ENCODE results near the gene ULK4. TPM values are rescaled to one million over a fixed set of nuclear protein-coding genes. Genes with fewer than 3 reads are reported as not detected.

The ULK4 gene
- total RNA-seq, 4 donors from 2014 or later = 13.3 to 23.4 (median 17.9) TPM

DNA sequence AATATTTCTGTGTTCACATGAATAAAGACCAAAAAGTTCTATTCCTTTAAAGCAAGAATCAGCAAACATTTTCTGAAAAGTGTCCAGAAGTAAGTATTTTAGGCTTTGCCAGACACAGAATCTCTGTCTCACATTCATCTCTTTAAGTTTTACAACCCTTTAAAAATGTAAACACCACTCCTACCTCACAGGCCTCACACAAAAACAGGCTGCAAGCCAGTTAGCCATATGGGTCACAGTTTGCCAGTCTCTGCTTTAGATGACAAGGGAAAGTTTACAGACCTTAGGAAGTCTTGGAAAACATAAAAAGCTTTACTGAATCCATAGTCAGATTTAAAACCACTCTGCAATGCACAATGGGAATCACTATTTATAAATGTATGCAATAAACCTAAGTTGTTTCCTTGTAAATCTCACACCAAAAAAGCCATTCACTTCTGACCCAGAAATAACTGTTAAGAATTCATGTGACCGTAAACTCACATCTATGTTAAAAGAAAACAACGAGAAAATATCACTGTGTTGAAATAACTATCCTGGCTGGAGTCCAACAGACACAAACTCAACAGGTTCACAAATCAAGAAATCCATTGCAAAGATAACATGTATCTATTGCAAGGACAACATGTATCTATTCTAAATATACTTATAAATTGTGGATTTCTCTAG is 308.2 kb downstream of the ULK4 start:
- WGBS, 2 donors = 40 to 42% methylated on average over 2 of the region's 2 CpGs
- Histone ChIP-seq H3K36me3 (no peaks in the 10 kb centered on the region), H3K9me3 (no peaks in the 10 kb centered on the region), H3K4me1 (no peaks in the 10 kb centered on the region), H3K4me3 (no peak overlapping the region), H3K27me3 (no peaks in the 10 kb centered on the region), H3K27ac (no peak overlapping the region)
- no peak for DNase-seq (ENCODE audit: low spot score in 2 of 2)
- no peak for TF ChIP-seq EP300 (IDR thresholded peaks at IDR 0.05)
- TF ChIP-seq POLR2A (IDR thresholded peaks at IDR 0.05) = no peak
- TF ChIP-seq CTCF (IDR thresholded peaks at IDR 0.05) = no peak

DNA sequence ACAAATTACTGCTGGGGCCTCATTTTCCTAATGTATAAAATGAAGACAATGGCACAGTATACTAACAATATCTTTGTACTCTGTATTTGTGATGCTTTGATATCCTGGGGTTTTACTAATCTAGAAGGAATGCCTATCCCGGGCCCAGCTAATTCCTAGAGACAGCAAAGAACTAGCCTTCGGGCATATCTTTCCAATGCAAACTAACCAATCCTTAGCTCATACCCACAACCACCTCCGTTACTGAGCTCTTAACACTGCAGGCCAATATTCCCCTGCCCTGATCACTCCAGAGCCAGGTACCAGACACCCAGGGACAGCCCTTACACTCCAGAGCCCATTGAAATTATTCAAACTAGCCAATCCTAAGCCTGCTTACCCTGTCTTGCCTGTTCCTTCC is 309.0 kb downstream of the ULK4 start:
- Histone ChIP-seq H3K4me1 (no peaks in the 10 kb centered on the region), H3K36me3 (no peaks in the 10 kb centered on the region), H3K9me3 (peaks cover 0 to 6% (median 0%) of the 10 kb centered on the region in 4 donors), H3K4me3 (no peak overlapping the region), H3K27me3 (no peaks in the 10 kb centered on the region), H3K27ac (no peak overlapping the region)
- 78 to 86% methylated on average over 3 of the region's 3 CpGs for WGBS, 2 donors
- DNase-seq (ENCODE audit: low spot score in 2 of 2) = no peak
- no peak for TF ChIP-seq CTCF (IDR thresholded peaks at IDR 0.05)
- TF ChIP-seq EP300 (IDR thresholded peaks at IDR 0.05) = no peak
- no peak for TF ChIP-seq POLR2A (IDR thresholded peaks at IDR 0.05)

- Histone ChIP-seq H3K36me3 (no peaks in the 10 kb centered on the region), H3K27ac (no peak overlapping the region), H3K4me3 (no peak overlapping the region), H3K4me1 (no peaks in the 10 kb centered on the region), H3K9me3 (peaks cover 0 to 6% (median 0%) of the 10 kb centered on the region in 4 donors), H3K27me3 (no peaks in the 10 kb centered on the region)
- DNase-seq (ENCODE audit: low spot score in 2 of 2) = no peak
- WGBS, 2 donors = 39 to 46% methylated on average over 4 of the region's 4 CpGs
- TF ChIP-seq POLR2A (IDR thresholded peaks at IDR 0.05) (no peak), CTCF (IDR thresholded peaks at IDR 0.05) (no peak), EP300 (IDR thresholded peaks at IDR 0.05) (no peak)
These were observed 309.4 kb downstream of the ULK4 start for GRCh38 chr3:41652506-41652905.

DNA sequence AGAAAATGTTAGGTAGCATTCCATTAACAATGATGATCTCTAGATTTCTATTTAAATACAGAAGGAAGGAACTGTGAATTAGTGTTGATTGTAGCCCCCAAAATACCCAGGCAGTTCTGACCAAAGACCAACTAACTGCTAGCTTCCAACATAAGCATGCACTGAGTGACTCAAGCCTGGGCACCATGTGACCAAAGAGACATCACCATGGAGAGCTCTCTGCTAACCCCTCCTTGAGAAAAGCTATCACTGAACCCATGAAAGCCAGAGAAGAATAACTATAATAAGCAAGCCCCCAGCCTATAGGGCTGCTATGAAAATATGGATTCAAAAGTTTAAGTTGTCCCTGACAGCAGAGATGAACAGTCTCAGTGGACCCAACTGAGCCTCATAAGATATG is 310.2 kb downstream of the ULK4 start:
- Histone ChIP-seq H3K4me3 (no peak overlapping the region), H3K36me3 (no peaks in the 10 kb centered on the region), H3K9me3 (peaks cover 0 to 6% (median 0%) of the 10 kb centered on the region in 4 donors), H3K4me1 (no peaks in the 10 kb centered on the region), H3K27ac (no peak overlapping the region), H3K27me3 (no peaks in the 10 kb centered on the region)
- no peak for DNase-seq (ENCODE audit: low spot score in 2 of 2)
- TF ChIP-seq EP300 (IDR thresholded peaks at IDR 0.05) = no peak
- TF ChIP-seq POLR2A (IDR thresholded peaks at IDR 0.05) = no peak
- TF ChIP-seq CTCF (IDR thresholded peaks at IDR 0.05) = no peak

- Histone ChIP-seq H3K4me1 (no peaks in the 10 kb centered on the region), H3K4me3 (no peak overlapping the region), H3K36me3 (no peaks in the 10 kb centered on the region), H3K27ac (no peak overlapping the region), H3K9me3 (peaks cover 0 to 10% (median 0%) of the 10 kb centered on the region in 4 donors), H3K27me3 (no peaks in the 10 kb centered on the region)
- 80 to 92% methylated on average over 11 of the region's 11 CpGs for WGBS, 2 donors
- no peak for TF ChIP-seq CTCF (IDR thresholded peaks at IDR 0.05)
- TF ChIP-seq EP300 (IDR thresholded peaks at IDR 0.05) = no peak
- no peak for TF ChIP-seq POLR2A (IDR thresholded peaks at IDR 0.05)
- DNase-seq (ENCODE audit: low spot score in 2 of 2) = no peak
These were observed 311.5 kb downstream of the ULK4 start for GRCh38 chr3:41650406-41650805.

Measured in tibial nerve (tissue), 4 donors.